Glomerular endothelial cell (primary cell): Measurements from ENCODE around the gene SLC16A7. TPM values are rescaled to one million over a fixed set of nuclear protein-coding genes. Genes with fewer than 3 reads are reported as not detected.

Experiments used
- DNase-seq: peaks from one replicate; pipeline ENCODE4 v3.0.0-alpha.2; 2011; ENCODE audit warnings: low read depth, low spot score; ENCODE audit errors: extremely low read depth
- total RNA-seq: library from RNA; depleted of rRNA; stranded (reverse); fragments of >200 nt; gene quantifications from 2 replicates; pipeline ENCODE4 v1.2.3, GENCODE V29; 2015

Gene SLC16A7
- total RNA-seq, 1 donor from 2014 or later: 12.7 TPM

- DNase-seq: no peak
Observed at GRCh38 chr12:59664495-59664894, 68.7 kb downstream of the SLC16A7 start.

DNA sequence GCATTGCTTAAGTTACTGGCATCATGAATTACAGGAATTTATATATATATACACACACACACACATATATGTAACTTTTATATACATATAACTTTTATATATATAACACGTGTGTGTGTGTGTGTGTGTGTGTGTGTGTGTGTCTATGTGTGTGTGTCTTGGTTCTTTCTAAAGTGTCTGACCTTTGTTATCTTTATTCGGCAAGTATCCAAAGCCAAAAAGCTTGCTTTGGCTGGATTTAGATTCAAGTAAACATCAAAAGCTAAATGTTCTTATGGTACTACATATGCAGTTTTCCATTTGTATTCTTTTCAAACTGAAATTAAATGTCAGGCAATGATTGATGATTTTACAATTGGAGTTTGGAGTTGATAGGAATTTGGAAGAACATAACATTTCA is 69.9 kb downstream of the SLC16A7 start:
- DNase-seq: no peak

- no peak for DNase-seq
Observed at GRCh38 chr12:59668674-59669073, 72.8 kb downstream of the SLC16A7 start.

GRCh38 chr12:59672273-59672672 is 76.4 kb downstream of the SLC16A7 start:
- no peak for DNase-seq

DNA sequence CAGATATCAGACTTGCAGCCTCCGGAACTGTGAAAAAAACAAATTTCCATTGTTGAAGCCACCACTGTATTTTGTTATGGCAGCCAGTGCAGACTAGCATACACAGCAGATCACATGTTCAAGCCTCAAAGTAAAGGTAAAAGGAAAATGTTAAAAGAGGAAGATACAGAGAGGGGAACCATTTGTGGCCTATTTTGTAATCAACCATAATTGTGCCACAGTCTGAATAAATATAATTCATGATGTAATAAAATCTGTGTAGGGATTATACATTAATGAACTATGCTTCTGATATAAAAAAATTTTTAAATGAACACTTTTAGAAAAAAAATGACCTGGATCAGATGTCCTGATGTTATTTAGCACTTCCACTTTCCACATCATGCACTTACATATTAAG is 79.6 kb downstream of the SLC16A7 start:
- no peak for DNase-seq

DNA sequence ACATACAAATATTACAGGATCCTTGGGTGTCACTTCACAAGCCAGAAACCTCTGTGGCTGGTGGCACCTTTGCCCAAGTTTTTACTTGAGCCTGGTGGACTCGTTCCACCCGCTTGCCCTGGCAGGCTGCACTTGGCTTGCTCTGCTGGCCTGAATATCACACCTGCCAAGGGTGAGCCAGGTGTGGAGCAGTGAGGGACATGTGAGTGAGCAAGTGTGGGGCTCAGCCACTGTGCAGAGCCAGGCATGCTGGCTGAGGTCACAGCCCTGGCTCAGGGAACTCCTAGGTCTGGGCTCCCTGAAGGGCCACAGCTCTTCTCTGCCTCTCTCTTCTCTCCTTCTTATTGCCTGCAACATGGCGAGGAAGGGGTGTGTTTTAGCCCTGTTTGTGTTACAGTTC is 82.0 kb downstream of the SLC16A7 start:
- no peak for DNase-seq

DNA sequence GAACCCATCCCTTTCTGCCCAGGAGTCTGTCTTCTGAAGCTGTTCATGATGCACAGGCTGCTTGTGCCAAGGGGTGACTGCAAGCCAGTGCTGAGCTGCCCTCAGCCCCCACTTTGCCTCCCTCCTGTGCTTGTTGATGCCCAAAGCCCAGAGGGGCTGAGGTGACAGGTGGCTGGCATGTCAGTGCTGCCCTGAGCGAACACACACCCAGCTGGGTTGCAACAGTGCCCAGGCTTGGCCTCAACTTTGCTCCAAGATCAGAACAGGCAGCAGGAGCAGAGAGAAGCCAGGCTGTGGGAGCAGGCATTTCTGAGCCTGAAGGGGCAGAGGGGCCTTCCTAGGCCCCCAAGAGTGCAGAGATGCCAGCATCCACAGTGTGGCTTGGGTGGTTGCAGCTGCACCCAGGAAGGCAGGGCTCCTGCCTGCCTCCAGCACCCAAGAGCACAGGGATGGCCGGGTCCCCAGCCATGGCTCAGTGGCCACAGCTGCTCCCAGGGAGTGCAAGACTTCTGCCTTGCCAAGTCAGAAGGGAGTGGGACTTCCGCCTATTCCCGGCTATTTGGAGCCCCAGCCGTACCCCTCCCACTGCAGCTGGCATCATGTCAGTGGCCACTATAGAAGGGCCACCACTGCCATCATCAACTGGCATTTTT is 83.1 kb downstream of the SLC16A7 start:
- no peak for DNase-seq

- no peak for DNase-seq
Observed at GRCh38 chr12:59689776-59690175, 93.9 kb downstream of the SLC16A7 start.

DNA sequence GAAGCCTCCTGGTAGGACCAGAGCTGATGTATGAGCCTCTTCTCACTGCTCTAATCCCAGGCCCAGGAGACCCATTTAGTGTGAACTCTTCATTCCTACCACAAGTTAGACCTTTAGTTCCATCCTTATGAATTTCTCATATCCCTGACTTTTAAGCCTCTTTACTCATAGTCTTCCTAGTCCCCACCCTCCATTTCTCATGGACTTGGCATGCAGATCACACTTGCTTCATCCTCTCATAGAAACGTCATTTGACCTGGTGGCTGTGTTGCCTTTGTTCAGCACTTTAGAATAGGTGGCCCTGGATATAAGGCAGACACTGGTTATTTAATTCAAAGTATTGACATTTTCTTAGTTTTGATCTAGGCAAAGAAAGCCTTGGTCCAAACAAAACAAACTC is 99.5 kb downstream of the SLC16A7 start:
- no peak for DNase-seq

DNA sequence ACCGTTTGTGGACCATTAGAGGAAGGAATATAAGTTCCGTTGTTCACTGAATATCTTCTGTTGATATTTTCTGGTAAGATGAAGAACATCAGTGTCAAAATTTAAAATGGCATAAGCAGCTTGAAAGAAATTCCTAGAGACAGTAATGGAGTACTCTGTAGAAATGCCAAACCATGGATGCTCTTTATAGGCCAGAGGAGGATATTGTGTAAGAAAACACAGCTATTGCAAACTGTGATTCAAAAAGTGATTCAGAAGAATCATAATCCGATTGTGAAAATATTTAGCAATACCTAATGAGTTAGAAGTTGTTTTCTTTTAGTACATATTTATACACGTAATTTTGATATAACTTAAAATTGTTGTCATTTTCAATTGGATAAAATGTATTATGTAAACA is 102.8 kb downstream of the SLC16A7 start:
- DNase-seq: no peak

DNA sequence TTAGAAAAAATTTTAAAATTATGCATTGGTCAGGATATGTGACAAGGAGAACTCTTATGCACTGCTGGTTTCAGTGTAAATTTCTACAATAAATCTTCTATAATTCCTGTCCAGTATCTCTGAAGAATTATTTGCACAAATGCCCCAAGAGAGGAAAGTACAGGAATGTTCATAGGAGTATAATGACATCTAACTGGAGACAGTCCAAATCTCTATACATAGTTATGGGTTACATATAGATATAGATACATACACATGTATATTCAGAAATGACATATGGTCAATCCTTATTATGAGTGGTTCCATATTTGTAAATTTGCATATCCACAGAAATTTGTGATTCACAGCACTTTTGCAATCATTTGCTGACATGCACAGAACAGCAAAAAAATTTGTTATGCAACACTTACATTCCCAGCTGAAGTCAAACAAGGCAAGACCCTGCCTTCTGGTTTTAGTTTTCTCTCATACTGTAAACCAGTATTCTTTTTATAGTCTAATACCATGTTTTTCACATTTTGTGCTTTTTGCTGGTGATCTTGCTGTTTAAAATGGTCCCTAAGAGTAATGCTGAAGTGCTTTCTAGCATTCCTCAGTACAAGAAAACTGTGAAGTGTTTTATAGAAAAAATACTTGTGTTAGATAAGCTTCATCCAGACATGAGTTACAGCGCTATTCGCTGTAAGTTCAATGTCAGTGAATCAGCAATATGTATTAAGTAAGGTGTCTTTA is 103.8 kb downstream of the SLC16A7 start:
- DNase-seq: no peak

GRCh38 chr12:59700153-59700450 is 104.3 kb downstream of the SLC16A7 start:
- no peak for DNase-seq

- DNase-seq: no peak
Observed at GRCh38 chr12:59708064-59708463, 112.2 kb downstream of the SLC16A7 start.

DNA sequence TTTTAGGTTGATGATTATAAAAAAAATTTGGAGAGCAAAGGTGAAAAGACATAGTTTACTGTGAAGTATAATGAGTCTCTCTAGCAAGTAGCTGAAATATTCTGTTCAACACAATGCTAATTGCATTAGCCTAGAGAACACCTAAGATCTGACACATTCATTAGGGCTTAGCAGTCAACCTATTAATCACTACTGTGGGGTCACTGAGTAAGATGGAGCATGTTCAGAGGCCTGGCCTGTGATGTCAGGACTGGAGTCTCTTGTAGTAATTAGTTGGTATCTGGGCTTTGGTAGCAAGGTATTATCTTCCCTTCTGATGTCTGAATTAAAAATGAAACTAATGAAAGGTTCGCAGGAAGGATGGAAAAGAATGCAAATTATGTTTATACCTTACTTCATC is 112.7 kb downstream of the SLC16A7 start:
- DNase-seq: no peak

- no peak for DNase-seq
Observed at GRCh38 chr12:59710004-59710628, 114.3 kb downstream of the SLC16A7 start.

DNA sequence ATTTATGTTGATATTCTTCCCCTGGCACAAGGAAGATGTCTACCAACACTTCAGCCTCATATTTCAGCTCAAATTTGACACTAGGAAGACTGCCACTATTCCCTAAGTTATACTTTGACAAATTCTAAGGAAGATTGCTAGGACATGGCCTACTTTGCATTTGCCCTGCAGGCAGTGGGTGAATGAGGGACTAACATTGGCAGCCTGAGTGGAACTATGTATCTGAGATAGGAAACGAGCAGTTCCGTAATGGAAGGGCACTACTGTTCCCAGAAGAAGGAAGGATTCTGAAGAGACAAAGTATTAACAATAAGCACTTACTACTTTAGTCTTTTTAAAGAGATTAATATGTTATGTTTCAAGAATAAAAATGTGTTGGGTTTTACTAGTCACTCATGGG is 115.1 kb downstream of the SLC16A7 start:
- DNase-seq: no peak

- no peak for DNase-seq
Observed at GRCh38 chr12:59715434-59715833, 119.6 kb downstream of the SLC16A7 start.

DNA sequence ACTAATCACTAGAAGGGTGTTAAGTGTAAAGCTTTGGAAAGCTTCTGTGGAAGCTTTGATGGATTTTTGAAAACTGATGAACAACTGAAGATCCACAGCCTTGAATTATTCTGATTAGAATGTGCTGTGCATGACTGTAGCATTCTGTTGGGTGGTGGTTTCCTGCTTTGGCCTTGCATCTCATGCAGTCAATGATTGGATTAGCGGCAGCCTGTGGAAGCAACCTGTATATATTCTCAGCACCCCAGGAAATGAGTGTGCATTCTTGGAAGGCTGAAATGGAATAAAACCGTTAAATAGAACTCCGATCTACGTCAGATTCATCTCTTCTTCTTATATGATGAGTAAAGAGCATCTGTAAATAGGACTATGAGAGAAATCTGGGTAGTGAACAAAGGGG is 120.2 kb downstream of the SLC16A7 start:
- DNase-seq: no peak

GRCh38 chr12:59717436-59717835 is 121.6 kb downstream of the SLC16A7 start:
- DNase-seq: no peak

GRCh38 chr12:59719701-59720100 is 123.9 kb downstream of the SLC16A7 start:
- DNase-seq: no peak

- no peak for DNase-seq
Observed at GRCh38 chr12:59723520-59723919, 127.7 kb downstream of the SLC16A7 start.

- no peak for DNase-seq
Observed at GRCh38 chr12:59724011-59724695, 128.3 kb downstream of the SLC16A7 start.
